Activated CD8-positive, alpha-beta memory T cell treated with anti-CD3 and anti-CD28 coated beads for 48 hours (primary cell): ENCODE results near the gene ADCY1.

Source experiments
- DNase-seq, 3 experiments: peaks; one replicate each; pipeline ENCODE4 v3.0.0-alpha.2; 2020; ENCODE audit warnings: low read depth in 2 of 3, low spot score in 2 of 3

Gene ADCY1

GRCh38 chr7:45663965-45664633 is 89.9 kb downstream of the ADCY1 start:
- DNase-seq, result no peak

GRCh38 chr7:45665172-45665571 is 91.0 kb downstream of the ADCY1 start:
- no peak for DNase-seq

- DNase-seq, result no peak
Observed at GRCh38 chr7:45670227-45670626, 96.1 kb downstream of the ADCY1 start.

- DNase-seq, result no peak
Observed at GRCh38 chr7:45670717-45671116, 96.5 kb downstream of the ADCY1 start.

- DNase-seq, result no peak
Observed at GRCh38 chr7:45677311-45677900, 103.2 kb downstream of the ADCY1 start.

- DNase-seq, result no peak
Observed at GRCh38 chr7:45679516-45679915, 105.3 kb downstream of the ADCY1 start.

GRCh38 chr7:45680776-45681175 is 106.6 kb downstream of the ADCY1 start:
- no peak for DNase-seq

GRCh38 chr7:45681596-45682357 is 107.6 kb downstream of the ADCY1 start:
- DNase-seq, result no peak

GRCh38 chr7:45682358-45682735 is 108.2 kb downstream of the ADCY1 start:
- DNase-seq, result no peak

- no peak for DNase-seq
Observed at GRCh38 chr7:45682836-45683555, 108.8 kb downstream of the ADCY1 start.

GRCh38 chr7:45683556-45684148 is 109.5 kb downstream of the ADCY1 start:
- no peak for DNase-seq

GRCh38 chr7:45684910-45685618 is 110.9 kb downstream of the ADCY1 start:
- no peak for DNase-seq

- no peak for DNase-seq
Observed at GRCh38 chr7:45685619-45686240, 111.6 kb downstream of the ADCY1 start.

GRCh38 chr7:45686441-45687184 is 112.4 kb downstream of the ADCY1 start:
- no peak for DNase-seq

- DNase-seq, result no peak
Observed at GRCh38 chr7:45687185-45687560, 113.0 kb downstream of the ADCY1 start.

GRCh38 chr7:45687721-45688120 is 113.6 kb downstream of the ADCY1 start:
- no peak for DNase-seq

GRCh38 chr7:45688382-45688781 is 114.2 kb downstream of the ADCY1 start:
- no peak for DNase-seq

- DNase-seq, result no peak
Observed at GRCh38 chr7:45689011-45689796, 115.0 kb downstream of the ADCY1 start.
